OCI-LY7 (cell line): Measurements from ENCODE around the gene UBE4A.

Experiments used
- CTCF ChIP-seq: fragments of 200-600 bp; sonication (generic); conservative IDR thresholded peaks from 2 replicates; pipeline ENCODE4 v1.5.1; 2014; ENCODE audit warnings: mild to moderate bottlenecking, antibody characterized with exemption, low read length, moderate library complexity, mixed read lengths
- EZH2phosphoT487 ChIP-seq: fragments of 200-600 bp; sonication (generic); IDR thresholded peaks from 2 replicates; pipeline ENCODE4 v1.6.1; 2018; ENCODE audit warnings: low read depth, borderline replicate concordance, mild to moderate bottlenecking, mixed run types, antibody characterized with exemption, low read length, moderate library complexity, mixed read lengths

- TF ChIP-seq CTCF (no peak; the same call in 1 of the 2 replicates), EZH2phosphoT487 (no peak)
Observed at GRCh38 chr11:118435893-118436624, 76.7 kb downstream of the UBE4A start, which contains the start of gene KMT2A.
